Gastrocnemius medialis (tissue), 4 donors: Measurements from ENCODE around the gene MTR. TPM values are rescaled to one million over a fixed set of nuclear protein-coding genes. Genes with fewer than 3 reads are reported as not detected.
"Not testable (repeated sequence)": the region's sequence is repeated elsewhere in the genome, so short reads cannot be mapped to it uniquely, and the experiment has no call there.

Experiments used
- ATAC-seq, 2 donors: fragments of 150-250 bp; one replicate each; pipeline ENCODE4 v1.9.1; 2016
- DNase-seq, 2 donors: peaks; one replicate each; pipeline ENCODE4 v3.0.0-alpha.2; 2019
- H3K27ac ChIP-seq, 4 donors: fragments of 200-600 bp; sonication (generic); 1 replicate in 1 of 4; 2 replicates in 3 of 4; pipeline ENCODE4 v1.5.1; 2016 to 2018; ENCODE audit warnings: mild to moderate bottlenecking in 2 of 4, moderate library complexity in 1 of 4
- H3K27me3 ChIP-seq, 3 donors: fragments of 200-600 bp; sonication (generic) in 2 of 3; 1 replicate in 1 of 3; 2 replicates in 2 of 3; pipeline versions ENCODE4 v1.5.1 to v1.6.0; 2016 to 2019; ENCODE audit warnings: mild to moderate bottlenecking in 1 of 3, moderate library complexity in 1 of 3
- H3K36me3 ChIP-seq, 2 donors: fragments of 200-600 bp; sonication (generic) in 1 of 2; one replicate each; pipeline ENCODE4 v1.5.1; 2017 to 2018
- H3K4me1 ChIP-seq, 2 donors: fragments of 200-600 bp; sonication (generic) in 1 of 2; one replicate each; pipeline ENCODE4 v1.5.1; 2016 to 2017; ENCODE audit warnings: mild to moderate bottlenecking in 2 of 2
- H3K4me3 ChIP-seq, 4 donors: fragments of 200-600 bp; sonication (generic) in 3 of 4; 1 replicate in 1 of 4; 2 replicates in 3 of 4; pipeline ENCODE4 v1.5.1; 2016 to 2019; ENCODE audit warnings: mild to moderate bottlenecking in 2 of 4
- H3K9me3 ChIP-seq, 3 donors: fragments of 200-600 bp; sonication (generic) in 2 of 3; 1 replicate in 1 of 3; 2 replicates in 2 of 3; pipeline ENCODE4 v1.5.1; 2016 to 2019
- POLR2A ChIP-seq, 2 donors: fragments of 450-650 bp; IDR thresholded peaks; one replicate each; pipeline ENCODE4 v1.6.1; 2017; ENCODE audit warnings: antibody characterized with exemption in 2 of 2, mild to moderate bottlenecking in 2 of 2, moderate library complexity in 2 of 2
- in situ Hi-C, 4 donors: fragments of 200-750 bp; cut with MboI; loops; one replicate each; pipeline versions ENCODE4 v1.15.0 to v1.8.0; 2017; ENCODE audit warnings: low sequenced_read_pairs in 4 of 4
- intact Hi-C: fragments of 100-400 bp; cut with DNase I; formaldehyde crosslinking; loops from one replicate; pipeline ENCODE4 v1.15.1; 2023; ENCODE audit warnings: low total_unique reads
- total RNA-seq, 4 donors: library from RNA; depleted of rRNA; stranded (reverse); fragments of >200 nt; gene quantifications; one replicate each; pipeline versions ENCODE4 v1.1.0 to v1.2.3, GENCODE V29; 2016
- TF ChIP-seq, protein P1 (sequence below), 5 experiments: fragments of 450-650 bp in 3 of 5; fragments of 200-600 bp in 2 of 5; sonication (generic) in 2 of 5; IDR thresholded peaks in 4 of 5; conservative IDR thresholded peaks in 1 of 5; 1 replicate in 4 of 5; 2 replicates in 1 of 5; pipeline ENCODE4 v1.5.1; 2016 to 2019; ENCODE audit warnings: antibody characterized with exemption in 5 of 5, mild to moderate bottlenecking in 3 of 5, moderate library complexity in 3 of 5

Gene MTR
- total RNA-seq, 4 donors from 2014 or later = 23.0 to 46.3 (median 29.1) TPM

DNA sequence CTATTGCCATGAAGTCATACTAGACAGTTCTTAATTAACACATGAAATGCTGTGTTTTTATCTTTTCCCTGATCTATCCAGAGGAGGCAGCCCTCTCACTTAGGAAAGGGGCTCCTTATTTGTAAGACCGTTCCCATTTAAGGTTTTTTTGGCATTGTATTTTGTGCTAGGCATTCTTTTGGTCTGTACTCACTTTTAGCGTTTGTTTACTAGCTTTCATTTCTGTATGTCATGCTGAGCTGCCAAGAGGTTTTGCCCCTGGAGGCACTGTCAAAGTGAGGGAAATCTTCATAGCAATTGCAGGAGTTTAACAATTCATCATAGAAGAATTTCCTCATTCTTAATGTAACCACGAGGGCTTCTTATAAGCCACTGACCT is 59.5 kb downstream of the MTR start:
- H3K27ac ChIP-seq = no peak overlapping the region

DNA sequence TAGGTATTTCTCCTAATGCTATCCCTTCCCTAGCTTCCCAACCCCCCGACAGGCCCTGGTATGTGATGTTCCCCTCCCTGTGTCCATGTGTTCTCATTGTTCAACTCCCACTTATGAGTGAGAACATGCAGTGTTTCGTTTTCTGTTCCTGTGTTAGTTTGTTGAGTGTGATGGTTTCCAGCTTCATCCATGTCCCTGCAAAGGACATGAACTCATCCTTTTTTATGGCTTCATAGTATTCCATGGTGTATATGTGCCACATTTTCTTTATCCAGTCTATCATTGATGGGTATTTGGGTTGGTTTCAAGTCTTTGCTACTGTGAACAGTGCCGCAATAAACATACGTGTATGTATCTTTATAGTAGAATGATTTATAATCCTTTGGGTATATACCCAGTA is 61.6 kb downstream of the MTR start:
- not testable (repeated sequence) for H3K27ac ChIP-seq, H3K4me3 ChIP-seq, DNase-seq, H3K9me3 ChIP-seq, H3K4me1 ChIP-seq, ATAC-seq, H3K27me3 ChIP-seq
- peaks cover 0 to 65% of the 10 kb centered on the region in 2 donors for H3K36me3 ChIP-seq
- intact Hi-C loops = loop anchor here (10.0 kb wide), 1 partner anchor 752 kb away; no protein-coding TSS in a partner anchor
- in situ Hi-C loops = loop anchor here in 2 of 4 donors (25.0 kb wide), 1 partner anchor 744 kb away; no protein-coding TSS in a partner anchor

More for the DNA sequence above, 59.5 kb downstream of the MTR start:
- Histone ChIP-seq H3K9me3 (no peaks in the 10 kb centered on the region), H3K36me3 (peaks cover 0 to 78% of the 10 kb centered on the region in 2 donors), H3K27me3 (no peaks in the 10 kb centered on the region), H3K4me3 (no peak overlapping the region), H3K4me1 (no peaks in the 10 kb centered on the region)
- ATAC-seq (no peak), DNase-seq (no peak)
- in situ Hi-C loops = loop anchor here in 2 of 4 donors (25.0 kb wide), 1 partner anchor 742 kb away; no protein-coding TSS in a partner anchor
- no peak for TF ChIP-seq POLR2A (IDR thresholded peaks at IDR 0.05)
- TF ChIP-seq, protein P1, sequence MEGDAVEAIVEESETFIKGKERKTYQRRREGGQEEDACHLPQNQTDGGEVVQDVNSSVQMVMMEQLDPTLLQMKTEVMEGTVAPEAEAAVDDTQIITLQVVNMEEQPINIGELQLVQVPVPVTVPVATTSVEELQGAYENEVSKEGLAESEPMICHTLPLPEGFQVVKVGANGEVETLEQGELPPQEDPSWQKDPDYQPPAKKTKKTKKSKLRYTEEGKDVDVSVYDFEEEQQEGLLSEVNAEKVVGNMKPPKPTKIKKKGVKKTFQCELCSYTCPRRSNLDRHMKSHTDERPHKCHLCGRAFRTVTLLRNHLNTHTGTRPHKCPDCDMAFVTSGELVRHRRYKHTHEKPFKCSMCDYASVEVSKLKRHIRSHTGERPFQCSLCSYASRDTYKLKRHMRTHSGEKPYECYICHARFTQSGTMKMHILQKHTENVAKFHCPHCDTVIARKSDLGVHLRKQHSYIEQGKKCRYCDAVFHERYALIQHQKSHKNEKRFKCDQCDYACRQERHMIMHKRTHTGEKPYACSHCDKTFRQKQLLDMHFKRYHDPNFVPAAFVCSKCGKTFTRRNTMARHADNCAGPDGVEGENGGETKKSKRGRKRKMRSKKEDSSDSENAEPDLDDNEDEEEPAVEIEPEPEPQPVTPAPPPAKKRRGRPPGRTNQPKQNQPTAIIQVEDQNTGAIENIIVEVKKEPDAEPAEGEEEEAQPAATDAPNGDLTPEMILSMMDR (IDR thresholded peaks at IDR 0.05 in 4 of 5, conservative IDR thresholded peaks at IDR 0.05 in 1 of 5) = no peak
- intact Hi-C loops = loop anchor here (10.0 kb wide), 1 partner anchor 750 kb away; no protein-coding TSS in a partner anchor

DNA sequence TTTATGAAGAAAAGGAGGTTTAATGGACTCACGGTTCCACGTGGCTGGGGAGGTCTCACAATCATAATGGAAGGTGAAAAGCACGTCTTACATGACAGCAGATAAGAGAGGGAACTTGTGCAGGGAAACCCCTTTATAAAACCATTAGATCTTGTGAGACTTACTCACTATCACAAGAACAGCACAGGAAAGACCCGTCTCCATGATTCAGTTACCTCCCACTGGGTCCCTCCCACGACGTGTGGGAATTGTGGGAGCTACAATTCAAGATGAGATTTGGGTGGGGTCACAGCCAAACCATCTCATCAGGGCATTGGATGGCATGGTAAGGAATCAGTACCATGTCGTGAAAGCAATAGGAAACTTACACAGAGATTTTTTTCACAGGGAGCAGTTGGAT is 63.1 kb downstream of the MTR start:
- Histone ChIP-seq H3K27ac (no peak overlapping the region), H3K36me3 (peaks cover 0 to 58% of the 10 kb centered on the region in 2 donors), H3K27me3 (no peaks in the 10 kb centered on the region), H3K9me3 (no peaks in the 10 kb centered on the region), H3K4me3 (no peak overlapping the region), H3K4me1 (peaks cover 5 to 6% of the 10 kb centered on the region in 2 donors)
- in situ Hi-C loops = loop anchor here in 2 of 4 donors (25.0 kb wide), 1 partner anchor 746 kb away; no protein-coding TSS in a partner anchor
- TF ChIP-seq, protein P1 (IDR thresholded peaks at IDR 0.05 in 4 of 5, conservative IDR thresholded peaks at IDR 0.05 in 1 of 5) = no peak
- no peak for TF ChIP-seq POLR2A (IDR thresholded peaks at IDR 0.05)
- intact Hi-C loops = loop anchor here (10.0 kb wide), 1 partner anchor 753 kb away; no protein-coding TSS in a partner anchor
- no peak for DNase-seq
- no peak for ATAC-seq

DNA sequence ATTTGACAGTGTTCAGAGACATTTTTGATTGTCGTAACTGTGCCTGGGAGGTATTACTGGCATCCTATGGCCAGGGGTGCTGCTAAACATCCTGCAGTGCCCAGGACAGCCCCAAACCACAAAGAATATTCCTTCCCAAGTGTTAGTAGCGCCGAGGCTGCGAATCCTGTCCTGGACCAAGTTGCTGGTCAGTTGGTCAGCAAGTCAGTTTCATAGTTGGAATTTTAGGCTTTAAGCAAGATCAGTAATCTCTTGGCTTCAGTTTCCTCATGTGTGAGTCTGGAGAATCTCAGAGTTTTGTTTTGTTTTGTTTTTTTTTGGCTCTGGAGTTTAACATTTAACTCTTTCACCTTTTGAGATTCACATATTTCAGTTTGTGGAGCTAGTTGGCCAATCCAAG is 65.0 kb downstream of the MTR start:
- intact Hi-C loops = loop anchor here (10.0 kb wide), 1 partner anchor 105 kb away; no protein-coding TSS in a partner anchor
- DNase-seq (no peak), ATAC-seq (no peak)
- Histone ChIP-seq H3K9me3 (no peaks in the 10 kb centered on the region), H3K4me1 (peaks cover 7 to 12% of the 10 kb centered on the region in 2 donors), H3K27ac (no peak overlapping the region), H3K27me3 (no peaks in the 10 kb centered on the region), H3K4me3 (no peak overlapping the region), H3K36me3 (peaks cover 0 to 58% of the 10 kb centered on the region in 2 donors)
- TF ChIP-seq POLR2A (IDR thresholded peaks at IDR 0.05) = no peak
- TF ChIP-seq, protein P1 (IDR thresholded peaks at IDR 0.05 in 4 of 5, conservative IDR thresholded peaks at IDR 0.05 in 1 of 5) = no peak
- in situ Hi-C loops = loop anchor here in 2 of 4 donors (25.0 kb wide), 1 partner anchor 748 kb away; no protein-coding TSS in a partner anchor

DNA sequence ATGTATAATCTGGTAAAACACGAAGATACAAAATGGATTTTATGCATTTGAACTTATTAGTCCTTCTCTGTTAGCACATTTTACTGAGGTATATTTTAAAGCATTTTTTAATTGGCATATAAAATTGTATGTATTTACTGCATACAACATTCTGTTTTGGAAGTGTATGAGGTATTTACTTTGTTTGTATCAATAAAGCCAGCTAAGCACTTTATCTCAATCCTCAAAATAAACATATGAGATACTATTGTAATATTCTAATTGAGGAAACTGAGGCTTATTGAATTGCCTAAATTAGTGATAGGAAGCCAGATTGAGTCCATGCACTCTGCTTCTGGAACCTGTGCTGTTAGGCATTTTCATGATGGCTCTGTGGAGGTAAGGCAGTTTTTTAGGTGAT is 65.6 kb downstream of the MTR start:
- H3K4me3 ChIP-seq = no peak overlapping the region
- H3K4me1 ChIP-seq = peaks cover 7 to 16% of the 10 kb centered on the region in 2 donors
- H3K27me3 ChIP-seq = no peaks in the 10 kb centered on the region
- in situ Hi-C loops = loop anchor here in 2 of 4 donors (25.0 kb wide), 1 partner anchor 748 kb away; no protein-coding TSS in a partner anchor
- H3K27ac ChIP-seq = peak overlapping the region in 1 of 4 donors; percentile 80
- TF ChIP-seq, protein P1 (IDR thresholded peaks at IDR 0.05 in 4 of 5, conservative IDR thresholded peaks at IDR 0.05 in 1 of 5) = no peak
- TF ChIP-seq POLR2A (IDR thresholded peaks at IDR 0.05) = no peak
- peaks cover 0 to 55% of the 10 kb centered on the region in 2 donors for H3K36me3 ChIP-seq
- DNase-seq (no peak), ATAC-seq (no peak)
- intact Hi-C loops = loop anchor here (10.0 kb wide), 1 partner anchor 106 kb away; no protein-coding TSS in a partner anchor
- H3K9me3 ChIP-seq = no peaks in the 10 kb centered on the region
